Fibroblast of villous mesenchyme (primary cell): Measurements from ENCODE around the gene SF3A2. TPM values are rescaled to one million over a fixed set of nuclear protein-coding genes. Genes with fewer than 3 reads are reported as not detected.

ENCODE experiments used
- DNase-seq: peaks from one replicate; pipeline ENCODE4 v3.0.0-alpha.2; 2010; ENCODE audit warnings: low read depth
- H3K4me3 ChIP-seq: 2 replicates; pipeline ENCODE4 v1.5.1; 2011; ENCODE audit warnings: low read depth, mild to moderate bottlenecking, low read length
- CTCF ChIP-seq: IDR thresholded peaks from 2 replicates; pipeline ENCODE4 v1.5.1; 2012; ENCODE audit warnings: low read depth, mild to moderate bottlenecking, low read length; ENCODE audit not compliant: insufficient read depth
- total RNA-seq: library from RNA; depleted of rRNA; stranded (reverse); fragments of >200 nt; gene quantifications from 2 replicates; pipeline ENCODE4 v1.2.3, GENCODE V29; 2012

Gene SF3A2
- total RNA-seq, 1 donor: 24.6 TPM

- TF ChIP-seq CTCF: no peak
- DNase-seq: peak; percentile 69
- H3K4me3 ChIP-seq: no peak overlapping the region
Measured at GRCh38 chr19:2221250-2221831, 15.3 kb upstream of the SF3A2 start.

GRCh38 chr19:2221918-2222317 is 14.7 kb upstream of the SF3A2 start:
- no peak overlapping the region for H3K4me3 ChIP-seq
- TF ChIP-seq CTCF: peak; percentile 34
- DNase-seq: no peak

- DNase-seq: no peak
- no peak overlapping the region for H3K4me3 ChIP-seq
- no peak for TF ChIP-seq CTCF
Measured at GRCh38 chr19:2223391-2223790, 13.2 kb upstream of the SF3A2 start.

- TF ChIP-seq CTCF: no peak
Measured at GRCh38 chr19:2223959-2224358, 12.7 kb upstream of the SF3A2 start.

GRCh38 chr19:2224754-2225349 is 11.8 kb upstream of the SF3A2 start:
- no peak for TF ChIP-seq CTCF

More at GRCh38 chr19:2223959-2224358, 12.7 kb upstream of the SF3A2 start:
- H3K4me3 ChIP-seq: no peak overlapping the region
- DNase-seq: no peak

GRCh38 chr19:2225415-2226050 is 11.1 kb upstream of the SF3A2 start:
- H3K4me3 ChIP-seq: no peak overlapping the region
- no peak for TF ChIP-seq CTCF
- no peak for DNase-seq

More at GRCh38 chr19:2224754-2225349, 11.8 kb upstream of the SF3A2 start:
- no peak for DNase-seq
- H3K4me3 ChIP-seq: no peak overlapping the region
